HepG2 (cell line): ENCODE measurements around the gene BRAP. TPM values are rescaled to one million over a fixed set of nuclear protein-coding genes. Genes with fewer than 3 reads are reported as not detected.
A peak's percentile ranks its signal among the peaks of the same experiment; 100 is the strongest.

ENCODE experiments used
- ASH2L ChIP-seq: fragments of 300-600, 200-600 bp; sonication (generic); IDR thresholded peaks from 2 replicates; pipeline ENCODE4 v1.7.0; 2017; ENCODE audit warnings: low read depth, mild to moderate bottlenecking, moderate library complexity, mixed read lengths, low read length; ENCODE audit not compliant: insufficient read length
- ATRX ChIP-seq: sonication (generic); formaldehyde crosslinking; IDR thresholded peaks from 2 replicates; pipeline ENCODE4 v1.4.0; 2020; ENCODE audit warnings: missing genetic modification reagents, borderline replicate concordance
- GABPA ChIP-seq, 2 experiments: IDR thresholded peaks; 2 replicates each; pipeline ENCODE4 v1.6.1; 2011 to 2016; ENCODE audit warnings: low read depth in 2 of 2, low read length in 1 of 2, missing biosample characterization in 1 of 2, missing genetic modification characterization in 1 of 2
- GFI1 ChIP-seq: sonication (generic); formaldehyde crosslinking; IDR thresholded peaks from 2 replicates; pipeline ENCODE4 v1.5.0; 2020; ENCODE audit warnings: missing genetic modification reagents, mild to moderate bottlenecking, borderline replicate concordance
- KDM3A ChIP-seq: IDR thresholded peaks from 2 replicates; pipeline ENCODE4 v1.6.1; 2018; ENCODE audit warnings: low read depth, missing compliant biosample characterization
- KLF12 ChIP-seq: sonication (generic); formaldehyde crosslinking; IDR thresholded peaks from 2 replicates; pipeline ENCODE4 v1.4.0; 2020; ENCODE audit warnings: missing genetic modification reagents, borderline replicate concordance
- MATR3 ChIP-seq: sonication (generic); formaldehyde crosslinking; IDR thresholded peaks from 2 replicates; pipeline ENCODE4 v1.4.0; 2020; ENCODE audit warnings: missing genetic modification reagents
- RARG ChIP-seq: sonication (generic); formaldehyde crosslinking; IDR thresholded peaks from 2 replicates; pipeline ENCODE4 v1.4.0; 2020; ENCODE audit warnings: low read depth, mild to moderate bottlenecking, missing genetic modification reagents
- SNAI1 ChIP-seq: sonication (generic); formaldehyde crosslinking; IDR thresholded peaks from 2 replicates; pipeline ENCODE4 v1.5.0; 2020; ENCODE audit warnings: mild to moderate bottlenecking, missing genetic modification reagents, borderline replicate concordance
- SUZ12 ChIP-seq: fragments of 150-350 bp; IDR thresholded peaks from 2 replicates; pipeline ENCODE4 v1.6.1; 2014; ENCODE audit warnings: low read depth, low read length
- TCF12 ChIP-seq, 2 experiments: fragments of 450-650 bp in 1 of 2; sonication (generic) in 1 of 2; formaldehyde crosslinking in 1 of 2; IDR thresholded peaks; 2 replicates each; pipeline versions ENCODE4 v1.6.1 to v1.8.0; 2017 to 2022; ENCODE audit warnings: antibody characterized with exemption in 1 of 2, mild to moderate bottlenecking in 1 of 2, missing genetic modification reagents in 1 of 2, moderate library complexity in 1 of 2
- ZBTB8A ChIP-seq: sonication (generic); formaldehyde crosslinking; IDR thresholded peaks from 2 replicates; pipeline ENCODE4 v1.4.0; 2020; ENCODE audit warnings: mild to moderate bottlenecking, low read depth, missing genetic modification reagents, borderline replicate concordance
- ZFP36L1 ChIP-seq: sonication (generic); formaldehyde crosslinking; IDR thresholded peaks from 2 replicates; pipeline ENCODE4 v1.8.0; 2022; ENCODE audit warnings: mild to moderate bottlenecking, missing genetic modification reagents, moderate library complexity
- ZMYM2 ChIP-seq: sonication (generic); formaldehyde crosslinking; IDR thresholded peaks from 2 replicates; pipeline ENCODE4 v1.8.0; 2022; ENCODE audit warnings: mild to moderate bottlenecking, missing genetic modification reagents
- polyA plus RNA-seq, 8 experiments: library from polyadenylated mRNA; depleted of rRNA in 3 of 8; stranded (reverse) in 7 of 8; unstranded in 1 of 8; fragments of >200 nt; fragmentation: Illumina TruSeq in 4 of 8; extraction: Trizol in 4 of 8; gene quantifications; 2 replicates each; pipeline versions ENCODE4 v1.2.1 to v1.2.3, GENCODE V29; 2011 to 2016; ENCODE audit warnings: low read depth in 4 of 8, missing spikeins in 1 of 8, mixed read lengths in 1 of 8; ENCODE audit not compliant: insufficient read depth in 1 of 8
- total RNA-seq, 5 experiments: library from RNA; depleted of rRNA; stranded (reverse); fragments of >200 nt; fragmentation: Illumina TruSeq; extraction: Trizol; gene quantifications; 2 replicates each; pipeline ENCODE4 v1.2.3, GENCODE V29; 2016; ENCODE audit warnings: low read depth in 1 of 5
- TF ChIP-seq, protein P1 (sequence below): sonication (generic); formaldehyde crosslinking; IDR thresholded peaks from 2 replicates; pipeline ENCODE4 v1.5.0; 2020; ENCODE audit warnings: missing genetic modification reagents
- TF ChIP-seq, protein P2 (sequence below): sonication (generic); formaldehyde crosslinking; IDR thresholded peaks from 2 replicates; pipeline ENCODE4 v1.8.1; 2022; ENCODE audit warnings: low read depth, mild to moderate bottlenecking, missing genetic modification reagents
- TF ChIP-seq, protein P3 (sequence below): sonication (generic); formaldehyde crosslinking; IDR thresholded peaks from 2 replicates; pipeline ENCODE4 v1.5.1; 2020; ENCODE audit warnings: mild to moderate bottlenecking, missing genetic modification reagents, borderline replicate concordance
- TF ChIP-seq, protein P4 (sequence below): sonication (generic); formaldehyde crosslinking; IDR thresholded peaks from 2 replicates; pipeline ENCODE4 v1.4.0; 2020; ENCODE audit warnings: missing genetic modification reagents, borderline replicate concordance
- TF ChIP-seq, protein P5 (sequence below): sonication (generic); formaldehyde crosslinking; conservative IDR thresholded peaks from 2 replicates; pipeline ENCODE4 v1.4.0; 2020; ENCODE audit warnings: missing genetic modification reagents

Gene BRAP
- total and polyA plus RNA-seq, 2 of the 13 experiments (the other 11 are each of a cell fraction or from before 2014, with no cell fraction given): 8.1 to 15.4 TPM

DNA sequence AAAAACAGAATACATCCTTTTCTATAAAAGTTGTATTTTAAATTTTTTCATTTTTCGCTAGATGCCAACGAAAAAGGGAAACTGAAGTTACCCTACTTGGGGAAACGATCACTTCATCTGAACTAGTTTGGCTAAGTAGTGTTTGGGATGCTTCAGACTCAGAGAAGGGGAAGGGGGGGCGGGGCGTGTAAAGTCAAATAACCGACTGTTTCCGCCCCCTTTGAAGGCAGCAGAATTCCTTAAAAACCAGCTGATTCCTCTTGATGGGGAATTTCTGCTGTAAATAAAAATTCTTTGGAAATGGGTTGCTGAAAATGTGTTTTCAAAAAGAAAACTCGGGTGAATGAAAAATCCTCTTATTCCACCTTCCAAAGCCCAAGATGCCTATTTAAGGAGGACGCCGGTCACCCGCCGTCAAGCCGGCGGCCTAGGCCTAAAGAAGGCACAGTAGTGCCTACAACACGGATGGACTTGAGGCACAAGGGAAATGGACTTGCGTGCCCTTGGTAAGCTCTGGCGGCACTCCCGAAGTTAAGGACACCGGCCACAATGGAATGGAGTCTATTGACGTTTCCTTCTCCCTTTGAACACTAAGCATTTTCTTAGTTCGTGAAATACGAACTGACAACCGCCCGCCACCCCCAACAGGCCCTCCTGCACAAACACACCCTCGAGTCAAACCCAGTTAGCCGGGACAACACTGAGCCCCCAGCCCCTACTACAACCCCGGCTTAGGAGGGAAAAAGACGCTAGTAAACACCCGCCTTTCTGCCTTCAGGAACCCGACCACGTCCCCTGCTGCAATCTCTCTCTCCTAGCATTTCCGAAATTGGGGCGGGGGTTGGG lies 88.5 kb downstream of the BRAP start (continued):
- TF ChIP-seq TCF12 (IDR thresholded peaks at IDR 0.05) (no peak), TCF12 (CRISPR knock-in tag; IDR thresholded peaks at IDR 0.05) (no peak), SUZ12 (no peak), GFI1 (CRISPR knock-in tag) (no peak), ZMYM2 (CRISPR knock-in tag) (no peak), RARG (CRISPR knock-in tag) (no peak), SNAI1 (CRISPR knock-in tag) (no peak), ZBTB8A (CRISPR knock-in tag) (no peak), KLF12 (CRISPR knock-in tag) (no peak), KDM3A (CRISPR knock-in tag) (no peak), GABPA (IDR thresholded peaks at IDR 0.05; ENCODE audit: low read depth, low read length) (no peak), GABPA (CRISPR knock-in tag; IDR thresholded peaks at IDR 0.05; ENCODE audit: low read depth) (0 out of 2 replicates have a peak, but pooled peaks have one; percentile 7), ZFP36L1 (CRISPR knock-in tag) (no peak), MATR3 (CRISPR knock-in tag) (no peak), ASH2L (peak; percentile 29), ATRX (CRISPR knock-in tag) (no peak)
- TF ChIP-seq, protein P1, sequence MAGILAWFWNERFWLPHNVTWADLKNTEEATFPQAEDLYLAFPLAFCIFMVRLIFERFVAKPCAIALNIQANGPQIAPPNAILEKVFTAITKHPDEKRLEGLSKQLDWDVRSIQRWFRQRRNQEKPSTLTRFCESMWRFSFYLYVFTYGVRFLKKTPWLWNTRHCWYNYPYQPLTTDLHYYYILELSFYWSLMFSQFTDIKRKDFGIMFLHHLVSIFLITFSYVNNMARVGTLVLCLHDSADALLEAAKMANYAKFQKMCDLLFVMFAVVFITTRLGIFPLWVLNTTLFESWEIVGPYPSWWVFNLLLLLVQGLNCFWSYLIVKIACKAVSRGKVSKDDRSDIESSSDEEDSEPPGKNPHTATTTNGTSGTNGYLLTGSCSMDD (CRISPR knock-in tag): no peak
- TF ChIP-seq, protein P2, sequence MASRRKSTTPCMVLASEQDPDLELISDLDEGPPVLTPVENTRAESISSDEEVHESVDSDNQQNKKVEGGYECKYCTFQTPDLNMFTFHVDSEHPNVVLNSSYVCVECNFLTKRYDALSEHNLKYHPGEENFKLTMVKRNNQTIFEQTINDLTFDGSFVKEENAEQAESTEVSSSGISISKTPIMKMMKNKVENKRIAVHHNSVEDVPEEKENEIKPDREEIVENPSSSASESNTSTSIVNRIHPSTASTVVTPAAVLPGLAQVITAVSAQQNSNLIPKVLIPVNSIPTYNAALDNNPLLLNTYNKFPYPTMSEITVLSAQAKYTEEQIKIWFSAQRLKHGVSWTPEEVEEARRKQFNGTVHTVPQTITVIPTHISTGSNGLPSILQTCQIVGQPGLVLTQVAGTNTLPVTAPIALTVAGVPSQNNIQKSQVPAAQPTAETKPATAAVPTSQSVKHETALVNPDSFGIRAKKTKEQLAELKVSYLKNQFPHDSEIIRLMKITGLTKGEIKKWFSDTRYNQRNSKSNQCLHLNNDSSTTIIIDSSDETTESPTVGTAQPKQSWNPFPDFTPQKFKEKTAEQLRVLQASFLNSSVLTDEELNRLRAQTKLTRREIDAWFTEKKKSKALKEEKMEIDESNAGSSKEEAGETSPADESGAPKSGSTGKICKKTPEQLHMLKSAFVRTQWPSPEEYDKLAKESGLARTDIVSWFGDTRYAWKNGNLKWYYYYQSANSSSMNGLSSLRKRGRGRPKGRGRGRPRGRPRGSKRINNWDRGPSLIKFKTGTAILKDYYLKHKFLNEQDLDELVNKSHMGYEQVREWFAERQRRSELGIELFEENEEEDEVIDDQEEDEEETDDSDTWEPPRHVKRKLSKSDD (CRISPR knock-in tag): no peak
- TF ChIP-seq, protein P3, sequence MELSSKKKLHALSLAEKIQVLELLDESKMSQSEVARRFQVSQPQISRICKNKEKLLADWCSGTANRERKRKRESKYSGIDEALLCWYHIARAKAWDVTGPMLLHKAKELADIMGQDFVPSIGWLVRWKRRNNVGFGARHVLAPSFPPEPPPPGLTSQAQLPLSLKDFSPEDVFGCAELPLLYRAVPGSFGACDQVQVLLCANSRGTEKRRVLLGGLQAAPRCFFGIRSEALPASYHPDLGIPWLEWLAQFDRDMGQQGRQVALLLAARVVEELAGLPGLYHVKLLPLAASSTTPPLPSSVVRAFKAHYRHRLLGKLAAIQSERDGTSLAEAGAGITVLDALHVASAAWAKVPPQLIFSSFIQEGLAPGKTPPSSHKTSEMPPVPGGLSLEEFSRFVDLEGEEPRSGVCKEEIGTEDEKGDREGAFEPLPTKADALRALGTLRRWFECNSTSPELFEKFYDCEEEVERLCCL (CRISPR knock-in tag): no peak
- TF ChIP-seq, protein P4, sequence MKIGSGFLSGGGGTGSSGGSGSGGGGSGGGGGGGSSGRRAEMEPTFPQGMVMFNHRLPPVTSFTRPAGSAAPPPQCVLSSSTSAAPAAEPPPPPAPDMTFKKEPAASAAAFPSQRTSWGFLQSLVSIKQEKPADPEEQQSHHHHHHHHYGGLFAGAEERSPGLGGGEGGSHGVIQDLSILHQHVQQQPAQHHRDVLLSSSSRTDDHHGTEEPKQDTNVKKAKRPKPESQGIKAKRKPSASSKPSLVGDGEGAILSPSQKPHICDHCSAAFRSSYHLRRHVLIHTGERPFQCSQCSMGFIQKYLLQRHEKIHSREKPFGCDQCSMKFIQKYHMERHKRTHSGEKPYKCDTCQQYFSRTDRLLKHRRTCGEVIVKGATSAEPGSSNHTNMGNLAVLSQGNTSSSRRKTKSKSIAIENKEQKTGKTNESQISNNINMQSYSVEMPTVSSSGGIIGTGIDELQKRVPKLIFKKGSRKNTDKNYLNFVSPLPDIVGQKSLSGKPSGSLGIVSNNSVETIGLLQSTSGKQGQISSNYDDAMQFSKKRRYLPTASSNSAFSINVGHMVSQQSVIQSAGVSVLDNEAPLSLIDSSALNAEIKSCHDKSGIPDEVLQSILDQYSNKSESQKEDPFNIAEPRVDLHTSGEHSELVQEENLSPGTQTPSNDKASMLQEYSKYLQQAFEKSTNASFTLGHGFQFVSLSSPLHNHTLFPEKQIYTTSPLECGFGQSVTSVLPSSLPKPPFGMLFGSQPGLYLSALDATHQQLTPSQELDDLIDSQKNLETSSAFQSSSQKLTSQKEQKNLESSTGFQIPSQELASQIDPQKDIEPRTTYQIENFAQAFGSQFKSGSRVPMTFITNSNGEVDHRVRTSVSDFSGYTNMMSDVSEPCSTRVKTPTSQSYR (CRISPR knock-in tag): no peak
- TF ChIP-seq, protein P5, sequence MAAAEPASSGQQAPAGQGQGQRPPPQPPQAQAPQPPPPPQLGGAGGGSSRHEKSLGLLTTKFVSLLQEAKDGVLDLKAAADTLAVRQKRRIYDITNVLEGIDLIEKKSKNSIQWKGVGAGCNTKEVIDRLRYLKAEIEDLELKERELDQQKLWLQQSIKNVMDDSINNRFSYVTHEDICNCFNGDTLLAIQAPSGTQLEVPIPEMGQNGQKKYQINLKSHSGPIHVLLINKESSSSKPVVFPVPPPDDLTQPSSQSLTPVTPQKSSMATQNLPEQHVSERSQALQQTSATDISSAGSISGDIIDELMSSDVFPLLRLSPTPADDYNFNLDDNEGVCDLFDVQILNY (CRISPR knock-in tag): no peak
